ENCODE measurements around the gene OR4A15.

Gene OR4A15

DNA sequence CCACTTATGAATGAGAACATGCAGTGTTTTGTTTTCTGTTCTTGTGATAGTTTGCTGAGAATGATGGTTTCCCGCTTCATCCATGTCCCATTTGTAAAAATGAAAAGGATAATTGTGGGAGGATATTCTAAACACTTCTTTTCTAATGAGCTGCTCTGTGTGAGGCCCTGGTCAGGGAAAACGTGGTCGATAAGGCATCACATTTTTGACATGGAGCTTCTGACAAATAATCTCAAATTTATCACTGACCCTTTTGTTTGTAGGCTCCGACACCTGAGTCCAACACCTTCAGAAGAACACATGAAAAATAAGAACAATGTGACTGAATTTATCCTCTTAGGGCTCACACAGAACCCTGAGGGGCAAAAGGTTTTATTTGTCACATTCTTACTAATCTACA lies at the start of gene OR4A15:
Gene OR4A15, plus strand, starts transcription at position 301 of the 400 bp plus-strand sequence. Its CDS starts 0 bp downstream, at position 301.
- no peak for DNase-seq (ENCODE audit: low read depth, low spot score)

- DNase-seq (ENCODE audit: low read depth, low spot score), result no peak
Measured at GRCh38 chr11:55324500-55324899, 43.3 kb upstream of the OR4A15 start.

GRCh38 chr11:55342901-55343300 lies 24.9 kb upstream of the OR4A15 start, which contains the start of gene OR4A16:
OR4A16 (plus strand) TSS chr11:55343201; CDS start chr11:55343201, 0 bp downstream.
- DNase-seq (ENCODE audit: low read depth, low spot score), result no peak

GRCh38 chr11:55345306-55345705 lies 22.5 kb upstream of the OR4A15 start:
- DNase-seq (ENCODE audit: low read depth, low spot score), result no peak

- DNase-seq (ENCODE audit: low read depth, low spot score), result no peak
Measured at GRCh38 chr11:55349032-55349431, 18.7 kb upstream of the OR4A15 start.

DNA sequence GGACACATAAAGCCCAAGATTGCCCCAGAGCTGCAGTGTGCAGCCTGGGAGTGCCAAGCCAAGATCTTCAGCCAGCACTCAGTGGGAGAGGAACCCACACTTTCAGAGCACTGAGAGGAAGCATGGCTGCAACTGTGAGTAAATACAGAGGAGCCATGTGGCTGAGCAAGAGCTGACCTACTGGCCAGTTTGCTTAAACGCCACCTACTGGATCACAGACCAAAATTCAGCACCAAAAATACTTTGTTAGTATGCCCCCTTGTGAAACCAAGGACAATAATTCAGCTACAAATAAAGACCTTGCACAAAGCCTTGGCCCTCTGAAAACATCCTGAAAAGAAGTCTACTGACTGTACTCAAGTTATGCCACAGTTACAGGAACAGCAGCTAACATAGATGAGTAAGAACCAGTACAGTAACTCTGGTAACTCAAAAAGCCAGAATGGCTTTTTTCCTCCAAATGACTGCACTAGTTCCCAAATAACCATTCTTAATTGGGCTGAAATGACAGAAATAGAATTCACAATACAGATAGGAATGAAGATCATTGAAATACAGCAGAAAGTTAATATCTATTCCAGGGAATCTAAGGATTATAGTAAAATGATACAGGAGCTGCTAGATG lies 10.1 kb upstream of the OR4A15 start:
- DNase-seq (ENCODE audit: low read depth, low spot score), result no peak

- DNase-seq (ENCODE audit: low read depth, low spot score), result no peak
Measured at GRCh38 chr11:55401011-55401410, 33.2 kb downstream of the OR4A15 start.

Measured in iPS DF 19.7 (cell line).